Measurements from ENCODE around the gene ARAP3. TPM values are rescaled to one million over a fixed set of nuclear protein-coding genes. Genes with fewer than 3 reads are reported as not detected.
A peak's percentile ranks its signal among the peaks of the same experiment; 100 is the strongest.

The ARAP3 gene
- total RNA-seq, 2 donors from 2014 or later = 3.2 to 4.1 TPM

- H3K36me3 Mint-ChIP-seq (ENCODE audit: insufficient read depth in 2 of 2) = peaks cover 0 to 2% of the 10 kb centered on the region in 2 donors
- no peak overlapping the region for H3K27ac Mint-ChIP-seq
- DNase-seq = no peak
- H3K4me3 Mint-ChIP-seq = no peak overlapping the region
- no peak for ATAC-seq (replicated peaks in 1 of 2)
- no peaks in the 10 kb centered on the region for H3K27me3 Mint-ChIP-seq (ENCODE audit: low read depth)
- peaks cover 25% of the 10 kb centered on the region for H3K4me1 Mint-ChIP-seq (ENCODE audit: low read depth)
- H3K9me3 Mint-ChIP-seq = no peaks in the 10 kb centered on the region
These were observed 27.0 kb downstream of the ARAP3 start for GRCh38 chr5:141655020-141655419.

GRCh38 chr5:141654298-141654697 is 27.7 kb downstream of the ARAP3 start:
- DNase-seq = no peak
- Mint-ChIP-seq H3K27ac (no peak overlapping the region), H3K4me1 (ENCODE audit: low read depth) (peaks cover 29% of the 10 kb centered on the region), H3K4me3 (no peak overlapping the region), H3K9me3 (no peaks in the 10 kb centered on the region), H3K27me3 (ENCODE audit: low read depth) (no peaks in the 10 kb centered on the region), H3K36me3 (ENCODE audit: insufficient read depth in 2 of 2) (peaks cover 0 to 2% of the 10 kb centered on the region in 2 donors)
- no peak for ATAC-seq (replicated peaks in 1 of 2)

GRCh38 chr5:141651728-141652105 is 30.3 kb downstream of the ARAP3 start:
- Mint-ChIP-seq H3K4me3 (peak overlapping the region; percentile 96 to 98), H3K36me3 (ENCODE audit: insufficient read depth in 2 of 2) (peaks cover 2% of the 10 kb centered on the region in 2 donors), H3K9me3 (no peaks in the 10 kb centered on the region), H3K27me3 (ENCODE audit: low read depth) (no peaks in the 10 kb centered on the region), H3K27ac (peak overlapping the region; percentile 93), H3K4me1 (ENCODE audit: low read depth) (peaks cover 24% of the 10 kb centered on the region)
- no peak for ATAC-seq (replicated peaks in 1 of 2)
- DNase-seq = no peak

- peak; percentile 84 to 90 for DNase-seq
- H3K36me3 Mint-ChIP-seq (ENCODE audit: insufficient read depth in 2 of 2) = peaks cover 2% of the 10 kb centered on the region in 2 donors
- H3K9me3 Mint-ChIP-seq = no peaks in the 10 kb centered on the region
- H3K4me1 Mint-ChIP-seq (ENCODE audit: low read depth) = peaks cover 24% of the 10 kb centered on the region
- H3K27me3 Mint-ChIP-seq (ENCODE audit: low read depth) = no peaks in the 10 kb centered on the region
- peak within 1 kb of the TSS; percentile 93 for H3K27ac Mint-ChIP-seq
- ATAC-seq (replicated peaks in 1 of 2) = peak; percentile 96 to 97
- H3K4me3 Mint-ChIP-seq = peak within 1 kb of the TSS; percentile 96 to 98
These were observed 30.9 kb downstream of the ARAP3 start, which contains the start of gene FCHSD1 for GRCh38 chr5:141650851-141651727. FCHSD1 (minus strand) TSS chr5:141651418; CDS start chr5:141651368, 50 bp downstream.

- Mint-ChIP-seq H3K27ac (peak overlapping the region; percentile 82), H3K9me3 (no peaks in the 10 kb centered on the region), H3K4me1 (ENCODE audit: low read depth) (peaks cover 24% of the 10 kb centered on the region), H3K4me3 (peak overlapping the region; percentile 96 to 98), H3K36me3 (ENCODE audit: insufficient read depth in 2 of 2) (peaks cover 2% of the 10 kb centered on the region in 2 donors), H3K27me3 (ENCODE audit: low read depth) (no peaks in the 10 kb centered on the region)
- DNase-seq (no peak), ATAC-seq (replicated peaks in 1 of 2) (no peak)
These were observed 32.1 kb downstream of the ARAP3 start for GRCh38 chr5:141649972-141650371.

GRCh38 chr5:141649056-141649688 is 32.9 kb downstream of the ARAP3 start:
- H3K9me3 Mint-ChIP-seq = no peaks in the 10 kb centered on the region
- H3K27me3 Mint-ChIP-seq (ENCODE audit: low read depth) = no peaks in the 10 kb centered on the region
- peaks cover 24% of the 10 kb centered on the region for H3K4me1 Mint-ChIP-seq (ENCODE audit: low read depth)
- no peak overlapping the region for H3K27ac Mint-ChIP-seq
- no peak overlapping the region for H3K4me3 Mint-ChIP-seq
- no peak for DNase-seq
- H3K36me3 Mint-ChIP-seq (ENCODE audit: insufficient read depth in 2 of 2) = peaks cover 2% of the 10 kb centered on the region in 2 donors
- ATAC-seq (replicated peaks in 1 of 2) = no peak

- H3K36me3 Mint-ChIP-seq (ENCODE audit: insufficient read depth in 2 of 2) = peaks cover 2% of the 10 kb centered on the region in 2 donors
- ATAC-seq (replicated peaks in 1 of 2) (no peak), DNase-seq (no peak)
- H3K27me3 Mint-ChIP-seq (ENCODE audit: low read depth) = no peaks in the 10 kb centered on the region
- peaks cover 23% of the 10 kb centered on the region for H3K4me1 Mint-ChIP-seq (ENCODE audit: low read depth)
- H3K4me3 Mint-ChIP-seq = no peak overlapping the region
- H3K9me3 Mint-ChIP-seq = no peaks in the 10 kb centered on the region
- no peak overlapping the region for H3K27ac Mint-ChIP-seq
These were observed 34.2 kb downstream of the ARAP3 start for GRCh38 chr5:141647851-141648250.

- H3K36me3 Mint-ChIP-seq (ENCODE audit: insufficient read depth in 2 of 2) = peaks cover 2 to 3% of the 10 kb centered on the region in 2 donors
- ATAC-seq (replicated peaks in 1 of 2) = no peak
- peaks cover 17% of the 10 kb centered on the region for H3K4me1 Mint-ChIP-seq (ENCODE audit: low read depth)
- no peak overlapping the region for H3K27ac Mint-ChIP-seq
- no peaks in the 10 kb centered on the region for H3K9me3 Mint-ChIP-seq
- DNase-seq = no peak
- H3K4me3 Mint-ChIP-seq = no peak overlapping the region
- no peaks in the 10 kb centered on the region for H3K27me3 Mint-ChIP-seq (ENCODE audit: low read depth)
These were observed 34.8 kb downstream of the ARAP3 start for GRCh38 chr5:141647242-141647641.

GRCh38 chr5:141646026-141646425 is 36.0 kb downstream of the ARAP3 start:
- DNase-seq = no peak
- Mint-ChIP-seq H3K27ac (peak overlapping the region; percentile 5), H3K4me3 (no peak overlapping the region), H3K27me3 (ENCODE audit: low read depth) (no peaks in the 10 kb centered on the region), H3K4me1 (ENCODE audit: low read depth) (peaks cover 18% of the 10 kb centered on the region), H3K36me3 (ENCODE audit: insufficient read depth in 2 of 2) (peaks cover 0 to 6% of the 10 kb centered on the region in 2 donors), H3K9me3 (no peaks in the 10 kb centered on the region)
- no peak for ATAC-seq (replicated peaks in 1 of 2)

- Mint-ChIP-seq H3K36me3 (ENCODE audit: insufficient read depth in 2 of 2) (peaks cover 1 to 5% of the 10 kb centered on the region in 2 donors), H3K27me3 (ENCODE audit: low read depth) (no peaks in the 10 kb centered on the region), H3K4me1 (ENCODE audit: low read depth) (peaks cover 30% of the 10 kb centered on the region), H3K9me3 (no peaks in the 10 kb centered on the region), H3K27ac (no peak overlapping the region), H3K4me3 (no peak overlapping the region)
- peak in 1 of 2 donors; percentile 18 for DNase-seq
- peak; percentile 45 to 57 for ATAC-seq (replicated peaks in 1 of 2)
These were observed 40.3 kb downstream of the ARAP3 start for GRCh38 chr5:141641634-141642267.

- peaks cover 1 to 5% of the 10 kb centered on the region in 2 donors for H3K36me3 Mint-ChIP-seq (ENCODE audit: insufficient read depth in 2 of 2)
- H3K27me3 Mint-ChIP-seq (ENCODE audit: low read depth) = no peaks in the 10 kb centered on the region
- no peaks in the 10 kb centered on the region for H3K9me3 Mint-ChIP-seq
- no peak overlapping the region for H3K27ac Mint-ChIP-seq
- peak overlapping the region in 1 of 2 donors; percentile 6 for H3K4me3 Mint-ChIP-seq
- no peak for ATAC-seq (replicated peaks in 1 of 2)
- no peak for DNase-seq
- H3K4me1 Mint-ChIP-seq (ENCODE audit: low read depth) = peaks cover 35% of the 10 kb centered on the region
These were observed 41.3 kb downstream of the ARAP3 start for GRCh38 chr5:141640698-141641097.

GRCh38 chr5:141640051-141640415 is 42.0 kb downstream of the ARAP3 start:
- DNase-seq (no peak), ATAC-seq (replicated peaks in 1 of 2) (no peak)
- Mint-ChIP-seq H3K9me3 (no peaks in the 10 kb centered on the region), H3K4me3 (no peak overlapping the region), H3K27me3 (ENCODE audit: low read depth) (no peaks in the 10 kb centered on the region), H3K27ac (no peak overlapping the region), H3K36me3 (ENCODE audit: insufficient read depth in 2 of 2) (peaks cover 1 to 5% of the 10 kb centered on the region in 2 donors), H3K4me1 (ENCODE audit: low read depth) (peaks cover 42% of the 10 kb centered on the region)
